HCT116 (cell line): ENCODE data around the gene INSIG2. TPM values are rescaled to one million over a fixed set of nuclear protein-coding genes. Genes with fewer than 3 reads are reported as not detected.

Experiments used
- ATAC-seq: fragments of 200-7000 bp; cut with Tn5 transposase; 2 replicates; pipeline ENCODE4 v1.9.1; 2020; ENCODE audit warnings: mild to moderate bottlenecking, moderate library complexity
- BruUV-seq: library from RNA; stranded (reverse); fragments of 400-500 nt; replicated peaks from 2 replicates; lab custom pipeline; 2021; lab: Mats Ljungman, UMichigan
- CTCF ChIA-PET: fragments of 300-600 bp; sonication (Branson Sonifier 250); formaldehyde crosslinking; loops from one replicate; lab custom pipeline; 2021; ENCODE audit warnings: antibody characterized with exemption; lab: Charles Lee
- POLR2A ChIA-PET: fragments of 300-600, 350-600 bp; sonication (Branson Sonifier 250); formaldehyde crosslinking; loops from one replicate; lab custom pipeline; 2021; ENCODE audit warnings: antibody characterized with exemption; lab: Charles Lee
- RAD21 ChIA-PET, 2 experiments: fragments of 300-600 bp; sonication (Branson Sonifier 250); formaldehyde crosslinking; loops; one replicate each; lab custom pipeline; 2023; ENCODE audit warnings: low total read pairs in 2 of 2; ENCODE audit not compliant: uncharacterized antibody in 2 of 2, unreplicated experiment in 2 of 2, low non-redundant PET in 1 of 2; lab: Charles Lee
- DNase-seq: peaks from one replicate; pipeline ENCODE4 v3.0.0-alpha.2; 2010; ENCODE audit warnings: low read depth, low spot score
- H2AFZ ChIP-seq: fragments of 200-600 bp; shearing (Covaris generic), sonication (generic); 2 replicates; pipeline ENCODE4 v1.6.1; 2017; ENCODE audit warnings: low read depth, mixed run types, mixed read lengths, antibody characterized with exemption, low read length; ENCODE audit not compliant: poor library complexity, severe bottlenecking
- H3K27ac ChIP-seq: 2 replicates; pipeline ENCODE4 v1.5.1; 2012; ENCODE audit warnings: low read depth, low read length
- H3K27me3 ChIP-seq: fragments of 200-600 bp; sonication (generic); 2 replicates; pipeline ENCODE4 v1.6.1; 2016; ENCODE audit warnings: mixed run types, low read length, mixed read lengths; ENCODE audit not compliant: insufficient read depth
- H3K36me3 ChIP-seq, 2 experiments: fragments of 200-500 bp in 1 of 2; fragments of 200-600 bp in 1 of 2; sonication (Bioruptor generic) in 1 of 2; sonication (generic) in 1 of 2; 2 replicates each; pipeline versions ENCODE4 v1.5.1 to v1.6.1; 2014 to 2016; ENCODE audit warnings: low read length in 2 of 2, inconsistent platforms in 1 of 2, mixed read lengths in 1 of 2, mixed run types in 1 of 2; ENCODE audit not compliant: insufficient read depth in 2 of 2, control insufficient read depth in 1 of 2
- H3K4me1 ChIP-seq, 2 experiments: fragments of 200-600 bp in 1 of 2; sonication (generic) in 1 of 2; 2 replicates each; pipeline versions ENCODE4 v1.5.1 to v1.6.1; 2012 to 2017; ENCODE audit warnings: low read length in 2 of 2, inconsistent platforms in 1 of 2, mild to moderate bottlenecking in 1 of 2, mixed read lengths in 1 of 2, mixed run types in 1 of 2, moderate library complexity in 1 of 2; ENCODE audit not compliant: insufficient read depth in 2 of 2, control insufficient read depth in 1 of 2
- H3K4me2 ChIP-seq: fragments of 200-600 bp; sonication (generic); 2 replicates; pipeline ENCODE4 v1.6.1; 2017; ENCODE audit warnings: mixed run types, low read length, mixed read lengths
- H3K4me3 ChIP-seq, 2 experiments: fragments of 200-600 bp in 1 of 2; sonication (generic) in 1 of 2; replicated peaks in 1 of 2; 2 replicates each; pipeline ENCODE4 v1.5.1; 2011 to 2016; ENCODE audit warnings: low read length in 2 of 2, control low read depth in 1 of 2, low read depth in 1 of 2, mild to moderate bottlenecking in 1 of 2, mixed read lengths in 1 of 2, mixed run types in 1 of 2
- H3K79me2 ChIP-seq: fragments of 200-600 bp; sonication (generic); 2 replicates; pipeline ENCODE4 v1.6.1; 2017; ENCODE audit warnings: mild to moderate bottlenecking, mixed run types, low read length, moderate library complexity, mixed read lengths; ENCODE audit not compliant: insufficient read depth
- H3K9ac ChIP-seq: fragments of 200-600 bp; sonication (generic); 2 replicates; pipeline ENCODE4 v1.6.1; 2016; ENCODE audit warnings: low read length, mixed read lengths
- H3K9me2 ChIP-seq: fragments of 200-600 bp; sonication (generic), shearing (Covaris generic); 2 replicates; pipeline ENCODE4 v1.6.1; 2017; ENCODE audit warnings: mixed run types, mild to moderate bottlenecking, moderate library complexity; ENCODE audit not compliant: insufficient read depth
- H3K9me3 ChIP-seq, 2 experiments: fragments of 200-500 bp in 1 of 2; fragments of 200-600 bp in 1 of 2; sonication (Bioruptor generic) in 1 of 2; sonication (generic) in 1 of 2; 2 replicates each; pipeline ENCODE4 v1.6.1; 2014 to 2017; ENCODE audit warnings: low read length in 2 of 2, mixed read lengths in 2 of 2, inconsistent platforms in 1 of 2, low read depth in 1 of 2, mild to moderate bottlenecking in 1 of 2, mixed run types in 1 of 2, moderate library complexity in 1 of 2; ENCODE audit not compliant: control insufficient read depth in 1 of 2, insufficient read depth in 1 of 2
- H4K20me1 ChIP-seq: fragments of 200-600 bp; sonication (generic), shearing (Covaris generic); 2 replicates; pipeline ENCODE4 v1.6.1; 2017; ENCODE audit warnings: mixed run types, mild to moderate bottlenecking, moderate library complexity; ENCODE audit not compliant: insufficient read depth
- CBX3 ChIP-seq: IDR thresholded peaks from 2 replicates; pipeline ENCODE4 v1.6.1; 2012; ENCODE audit warnings: low read depth
- CEBPB ChIP-seq: IDR thresholded peaks from 2 replicates; pipeline ENCODE4 v1.6.1; 2012; ENCODE audit warnings: low read depth
- CTCF ChIP-seq, 3 experiments: fragments of 200-600 bp in 1 of 3; sonication (generic) in 1 of 3; IDR thresholded peaks in 2 of 3; conservative IDR thresholded peaks in 1 of 3; 2 replicates each; pipeline ENCODE4 v1.5.1; 2012 to 2017; ENCODE audit warnings: low read depth in 2 of 3, low read length in 2 of 3, antibody characterized with exemption in 1 of 3, borderline replicate concordance in 1 of 3, control low read depth in 1 of 3, mild to moderate bottlenecking in 1 of 3, mixed read lengths in 1 of 3, mixed run types in 1 of 3, moderate library complexity in 1 of 3; ENCODE audit not compliant: insufficient read depth in 1 of 3
- EGR1 ChIP-seq: IDR thresholded peaks from 2 replicates; pipeline ENCODE4 v1.6.1; 2012; ENCODE audit warnings: low read depth
- ELF1 ChIP-seq: IDR thresholded peaks from 2 replicates; pipeline ENCODE4 v1.6.1; 2012; ENCODE audit warnings: low read depth, borderline replicate concordance
- EZH2 ChIP-seq: fragments of 200-600 bp; sonication (generic); IDR thresholded peaks from 2 replicates; pipeline ENCODE4 v1.6.1; 2017; ENCODE audit warnings: antibody characterized with exemption, mixed run types
- FOSL1 ChIP-seq: IDR thresholded peaks from 2 replicates; pipeline ENCODE4 v1.6.1; 2012; ENCODE audit warnings: low read depth
- JUND ChIP-seq: IDR thresholded peaks from 2 replicates; pipeline ENCODE4 v1.6.1; 2012
- MAX ChIP-seq: IDR thresholded peaks from 2 replicates; pipeline ENCODE4 v1.6.1; 2012
- RAD21 ChIP-seq: IDR thresholded peaks from 2 replicates; pipeline ENCODE4 v1.6.1; 2012; ENCODE audit warnings: low read depth, mild to moderate bottlenecking
- SIN3A ChIP-seq: IDR thresholded peaks from 2 replicates; pipeline ENCODE4 v1.6.1; 2012; ENCODE audit warnings: low read depth
- SP1 ChIP-seq: IDR thresholded peaks from 2 replicates; pipeline ENCODE4 v1.6.1; 2012; ENCODE audit warnings: low read depth
- SRF ChIP-seq: IDR thresholded peaks from 2 replicates; pipeline ENCODE4 v1.6.1; 2012; ENCODE audit warnings: low read depth
- TCF7L2 ChIP-seq: IDR thresholded peaks from 2 replicates; pipeline ENCODE4 v1.7.0; 2011; ENCODE audit warnings: borderline replicate concordance, inconsistent platforms; ENCODE audit not compliant: insufficient read depth, insufficient read length; ENCODE audit errors: extremely low read depth
- YY1 ChIP-seq: IDR thresholded peaks from 2 replicates; pipeline ENCODE4 v1.6.1; 2011; ENCODE audit warnings: low read length, low read depth, moderate library complexity, mild to moderate bottlenecking; ENCODE audit not compliant: insufficient replicate concordance; ENCODE audit errors: extremely low read depth
- ZFX ChIP-seq: fragments of 450-650 bp; IDR thresholded peaks from 2 replicates; pipeline ENCODE4 v1.6.1; 2017
- ZNF274 ChIP-seq: fragments of 200-500 bp; sonication (Bioruptor generic); IDR thresholded peaks from 2 replicates; pipeline ENCODE4 v1.6.1; 2014; ENCODE audit warnings: mild to moderate bottlenecking, low read depth, low read length, inconsistent platforms
- intact Hi-C: fragments of 100-400 bp; cut with micrococcal nuclease; formaldehyde crosslinking; loops from 2 replicates; pipeline ENCODE4 v1.10.0; 2022
- total RNA-seq: library from RNA; stranded (reverse); gene quantifications from one replicate; pipeline ENCODE4 v1.2.1, GENCODE V29; 2021; ENCODE audit not compliant: unreplicated experiment

The INSIG2 gene
- total RNA-seq, 1 experiment from 2014 or later, result 21.8 TPM

GRCh38 chr2:118122594-118123281 is 34.5 kb downstream of the INSIG2 start:
- Histone ChIP-seq H3K4me2 (peak overlapping the region; percentile 75), H3K4me3 (peak overlapping the region; percentile 10 to 46), H3K27ac (peak overlapping the region; percentile 62), H3K4me1 (peaks cover 37 to 83% of the 10 kb centered on the region in 2 experiments), H3K9me2 (no peaks in the 10 kb centered on the region), H3K9ac (peak overlapping the region; percentile 60), H4K20me1 (no peaks in the 10 kb centered on the region), H3K36me3 (no peaks in the 10 kb centered on the region), H2AFZ (no peak overlapping the region), H3K27me3 (no peaks in the 10 kb centered on the region), H3K9me3 (no peaks in the 10 kb centered on the region), H3K79me2 (no peaks in the 10 kb centered on the region)
- TSS peak; percentile 97 for BruUV-seq
- intact Hi-C loops, result loop anchor here (5.0 kb wide), 1 partner anchor 65 kb away; no protein-coding TSS in a partner anchor
- ChIA-PET CTCF (interaction anchor here (1.0 to 1.6 kb wide), 2 partner anchors 12 to 76 kb away, joined by 4 to 8 read pairs; no protein-coding TSS in a partner anchor), RAD21 (no interaction called here), POLR2A (interaction anchor here (1.3 kb wide), 1 partner anchor 63 kb away, joined by 5 read pairs; no protein-coding TSS in a partner anchor)
- peak; percentile 40 for DNase-seq
- peak; percentile 47 for ATAC-seq
- 0 out of 2 replicates have a peak, but pooled peaks have one; percentile 17 for TF ChIP-seq MAX
- TF ChIP-seq SIN3A, result no peak
- TF ChIP-seq SRF, result 0 out of 2 replicates have a peak, but pooled peaks have one; percentile 32
- TF ChIP-seq EGR1, result no peak

GRCh38 chr2:118123561-118124232 is 35.4 kb downstream of the INSIG2 start:
- H3K27ac ChIP-seq, result peak overlapping the region; percentile 62
- H3K36me3 ChIP-seq, result no peaks in the 10 kb centered on the region
- no peaks in the 10 kb centered on the region for H3K27me3 ChIP-seq
- H2AFZ ChIP-seq, result no peak overlapping the region
- H3K4me1 ChIP-seq, result peaks cover 36 to 74% of the 10 kb centered on the region in 2 experiments
- DNase-seq, result peak; percentile 97
- intact Hi-C loops, result loop anchor here (5.0 kb wide), 1 partner anchor 64 kb away; no protein-coding TSS in a partner anchor
- H3K79me2 ChIP-seq, result no peaks in the 10 kb centered on the region
- ChIA-PET POLR2A (interaction anchor here (1.3 kb wide), 1 partner anchor 62 kb away, joined by 5 read pairs; no protein-coding TSS in a partner anchor), RAD21 (no interaction called here), CTCF (interaction anchor here (1.0 to 1.6 kb wide), 2 partner anchors 11 to 77 kb away, joined by 4 to 8 read pairs; no protein-coding TSS in a partner anchor)
- peak overlapping the region; percentile 75 for H3K4me2 ChIP-seq
- H3K9ac ChIP-seq, result peak overlapping the region; percentile 60
- peak overlapping the region in 1 of 2 experiments; percentile 46; a peak in 3 of 4 replicates for H3K4me3 ChIP-seq
- H3K9me3 ChIP-seq, result no peaks in the 10 kb centered on the region
- BruUV-seq, result TSS peak; percentile 51
- H4K20me1 ChIP-seq, result no peaks in the 10 kb centered on the region
- ATAC-seq, result peak; percentile 94
- H3K9me2 ChIP-seq, result no peaks in the 10 kb centered on the region
- TF ChIP-seq CTCF (IDR thresholded peaks at IDR 0.05 in 2 of 3, conservative IDR thresholded peaks at IDR 0.05 in 1 of 3; ENCODE audit: borderline replicate concordance in 1 of 3, insufficient read depth in 1 of 3, low read depth in 2 of 3, low read length in 2 of 3), result no peak
- TF ChIP-seq EGR1, result no peak
- peak; percentile 87; the same call in 1 of the 2 replicates for TF ChIP-seq CBX3
- TF ChIP-seq ELF1, result no peak
- TF ChIP-seq JUND, result peak; percentile 95
- peak; percentile 38 for TF ChIP-seq RAD21
- no peak for TF ChIP-seq TCF7L2
- TF ChIP-seq SIN3A, result peak; percentile 78
- peak; percentile 57 for TF ChIP-seq YY1
- peak; percentile 91 for TF ChIP-seq SP1
- peak; percentile 47; the same call in 1 of the 2 replicates for TF ChIP-seq CEBPB
- TF ChIP-seq SRF, result peak; percentile 66; the same call in 1 of the 2 replicates
- TF ChIP-seq FOSL1, result peak; percentile 93
- no peak for TF ChIP-seq ZFX
- TF ChIP-seq EZH2, result no peak
- TF ChIP-seq ZNF274, result no peak
